Measurements from ENCODE around the gene RAB11FIP5. TPM values are rescaled to one million over a fixed set of nuclear protein-coding genes. Genes with fewer than 3 reads are reported as not detected.

The RAB11FIP5 gene
- total and polyA plus RNA-seq, 10 of the 15 experiments (the other 5 are each of a cell fraction or from before 2014, with no cell fraction given), result 0.03 to 0.20 (median 0.06) TPM; not detected in 6

DNA sequence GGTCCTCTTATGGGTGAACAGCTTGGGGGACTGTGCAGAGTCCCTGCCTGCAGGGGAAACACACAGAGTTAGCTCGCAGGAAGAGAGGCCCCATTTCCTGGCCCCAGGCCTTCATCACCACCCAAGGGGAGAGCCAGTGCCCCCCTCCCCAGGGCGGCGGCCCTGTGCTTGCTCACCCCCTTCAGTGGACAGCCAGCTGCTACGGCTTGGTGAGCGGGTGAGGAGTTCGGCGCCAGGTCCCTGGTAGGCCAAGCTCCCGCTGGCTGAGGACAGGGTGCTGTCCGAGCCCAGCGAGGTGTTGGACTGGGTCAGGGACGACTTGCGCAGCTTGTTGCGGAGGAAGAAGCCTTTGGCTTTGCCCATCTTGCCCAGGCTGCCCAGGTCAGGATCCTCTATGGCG, 24.0 kb downstream of the RAB11FIP5 start:
- in situ Hi-C loops (cut with MboI) (loop anchor here (5.0 kb wide), 1 partner anchor 74 kb away; no protein-coding TSS in a partner anchor), intact Hi-C loops (cut with micrococcal nuclease; ENCODE audit: unreplicated experiment) (no loop called here)
- WGBS (ENCODE audit: insufficient coverage, insufficient replicate concordance, low lambda C conversion rate, missing lambda C conversion rate), result 59% methylated on average over 13 of the region's 14 CpGs
- ChIA-PET SMC1A (ENCODE audit: uncharacterized antibody, unreplicated experiment) (no interaction called here), CTCF (interaction anchor here (3.1 kb wide), 1 partner anchor 88 kb away, joined by 18 read pairs; no protein-coding TSS in a partner anchor), POLR2A (no interaction called here), RAD21 (ENCODE audit: unreplicated experiment) (no interaction called here)
- TF ChIP-seq ZNF622 (IDR thresholded peaks at IDR 0.05), result no peak
- TF ChIP-seq DPF2 (IDR thresholded peaks at IDR 0.05), result no peak
- no peak for TF ChIP-seq EZH2 (IDR thresholded peaks at IDR 0.05; ENCODE audit: borderline replicate concordance, control insufficient read depth, low read depth, low read length)
- no peak for TF ChIP-seq LARP7 (IDR thresholded peaks at IDR 0.05)
- TF ChIP-seq NR2F1 (conservative IDR thresholded peaks at IDR 0.05), result no peak
- no peak for TF ChIP-seq RAD21 (IDR thresholded peaks at IDR 0.05; ENCODE audit: insufficient read depth, low read depth, low read length)
- Histone ChIP-seq H3K79me2 (ENCODE audit: control insufficient read depth, insufficient read depth, low read length) (no peaks in the 10 kb centered on the region), H3K27ac (ENCODE audit: control insufficient read depth, insufficient read depth) (no peak overlapping the region), H3K9ac (ENCODE audit: control insufficient read depth, insufficient read depth, low read length) (no peak overlapping the region), H3K27me3 (replicated peaks in 1 of 2; ENCODE audit: control insufficient read depth in 2 of 2, insufficient read depth in 2 of 2, low read length in 1 of 2) (peaks cover 0 to 1% of the 10 kb centered on the region in 2 experiments; a peak in 2 of 4 replicates), H4K20me1 (ENCODE audit: control insufficient read depth, insufficient read depth) (no peaks in the 10 kb centered on the region; the same call in 1 of the 2 replicates), H3K4me1 (ENCODE audit: control insufficient read depth, insufficient read depth, low read length) (no peaks in the 10 kb centered on the region; the same call in 1 of the 2 replicates), H2AFZ (ENCODE audit: control insufficient read depth, low read depth, low read length) (no peak overlapping the region), H3K9me3 (replicated peaks; ENCODE audit: control insufficient read depth, insufficient read depth, low read length) (no peaks in the 10 kb centered on the region), H3K4me3 (no peak overlapping the region), H3K36me3 (ENCODE audit: control insufficient read depth in 2 of 2, insufficient read depth in 2 of 2, low read length in 1 of 2) (no peaks in the 10 kb centered on the region), H3K4me2 (ENCODE audit: control insufficient read depth, insufficient read depth) (no peak overlapping the region)
- no peak for FAIRE-seq
- ATAC-seq, result no peak
- DNase-seq (ENCODE audit: low read depth, low spot score), result no peak
- no TSS peak for BruUV-seq (replicated peaks)

GRCh38 chr2:73088211-73088610, 24.5 kb downstream of the RAB11FIP5 start:
- in situ Hi-C loops (cut with MboI) (loop anchor here (5.0 kb wide), 1 partner anchor 74 kb away; no protein-coding TSS in a partner anchor), intact Hi-C loops (cut with micrococcal nuclease; ENCODE audit: unreplicated experiment) (no loop called here)

More at GRCh38 chr2:73088211-73088610, 24.5 kb downstream of the RAB11FIP5 start:
- no peak overlapping the region for H3K4me3 ChIP-seq
- H4K20me1 ChIP-seq (ENCODE audit: control insufficient read depth, insufficient read depth), result no peaks in the 10 kb centered on the region; the same call in 1 of the 2 replicates
- ChIA-PET CTCF (interaction anchor here (1.4 to 4.0 kb wide), 3 partner anchors 75 to 124 kb away, joined by 5 to 30 read pairs (median 18); no protein-coding TSS in a partner anchor), RAD21 (ENCODE audit: unreplicated experiment) (interaction anchor here (1.1 kb wide), 1 partner anchor 124 kb away, joined by 3 read pairs; no protein-coding TSS in a partner anchor), POLR2A (no interaction called here), SMC1A (ENCODE audit: uncharacterized antibody, unreplicated experiment) (no interaction called here)
- no peak for DNase-seq (ENCODE audit: low read depth, low spot score)
- TF ChIP-seq MXI1 (IDR thresholded peaks at IDR 0.05; ENCODE audit: low read depth, low read length) (no peak), LARP7 (IDR thresholded peaks at IDR 0.05) (no peak), YBX1 (IDR thresholded peaks at IDR 0.05) (no peak), TBL1XR1 (IDR thresholded peaks at IDR 0.05; ENCODE audit: low read depth, low read length) (no peak), HDGF (IDR thresholded peaks at IDR 0.05) (no peak), POU2F2 (IDR thresholded peaks at IDR 0.05; ENCODE audit: borderline replicate concordance, low read depth, low read length) (no peak), CBX5 (IDR thresholded peaks at IDR 0.05; ENCODE audit: low read depth) (no peak), ZNF217 (IDR thresholded peaks at IDR 0.05) (no peak), FOXM1 (IDR thresholded peaks at IDR 0.05; ENCODE audit: low read depth, low read length) (no peak)
- TF ChIP-seq, protein P1, sequence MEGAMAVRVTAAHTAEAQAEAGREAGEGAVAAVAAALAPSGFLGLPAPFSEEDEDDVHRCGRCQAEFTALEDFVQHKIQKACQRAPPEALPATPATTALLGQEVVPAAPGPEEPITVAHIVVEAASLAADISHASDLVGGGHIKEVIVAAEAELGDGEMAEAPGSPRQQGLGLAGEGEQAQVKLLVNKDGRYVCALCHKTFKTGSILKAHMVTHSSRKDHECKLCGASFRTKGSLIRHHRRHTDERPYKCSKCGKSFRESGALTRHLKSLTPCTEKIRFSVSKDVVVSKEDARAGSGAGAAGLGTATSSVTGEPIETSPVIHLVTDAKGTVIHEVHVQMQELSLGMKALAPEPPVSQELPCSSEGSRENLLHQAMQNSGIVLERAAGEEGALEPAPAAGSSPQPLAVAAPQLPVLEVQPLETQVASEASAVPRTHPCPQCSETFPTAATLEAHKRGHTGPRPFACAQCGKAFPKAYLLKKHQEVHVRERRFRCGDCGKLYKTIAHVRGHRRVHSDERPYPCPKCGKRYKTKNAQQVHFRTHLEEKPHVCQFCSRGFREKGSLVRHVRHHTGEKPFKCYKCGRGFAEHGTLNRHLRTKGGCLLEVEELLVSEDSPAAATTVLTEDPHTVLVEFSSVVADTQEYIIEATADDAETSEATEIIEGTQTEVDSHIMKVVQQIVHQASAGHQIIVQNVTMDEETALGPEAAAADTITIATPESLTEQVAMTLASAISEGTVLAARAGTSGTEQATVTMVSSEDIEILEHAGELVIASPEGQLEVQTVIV (IDR thresholded peaks at IDR 0.05; ENCODE audit: borderline replicate concordance, partially characterized antibody), result no peak
- 56% methylated on average over 12 of the region's 12 CpGs for WGBS (ENCODE audit: insufficient coverage, insufficient replicate concordance, low lambda C conversion rate, missing lambda C conversion rate)
- H3K27ac ChIP-seq (ENCODE audit: control insufficient read depth, insufficient read depth), result no peak overlapping the region
- H3K9ac ChIP-seq (ENCODE audit: control insufficient read depth, insufficient read depth, low read length), result no peak overlapping the region
- no peak for FAIRE-seq
- no TSS peak for BruUV-seq (replicated peaks)
- no peak for ATAC-seq
- H3K36me3 ChIP-seq (ENCODE audit: control insufficient read depth in 2 of 2, insufficient read depth in 2 of 2, low read length in 1 of 2), result no peaks in the 10 kb centered on the region
- no peaks in the 10 kb centered on the region for H3K79me2 ChIP-seq (ENCODE audit: control insufficient read depth, insufficient read depth, low read length)
- no peaks in the 10 kb centered on the region; the same call in 1 of the 2 replicates for H3K4me1 ChIP-seq (ENCODE audit: control insufficient read depth, insufficient read depth, low read length)
- H3K4me2 ChIP-seq (ENCODE audit: control insufficient read depth, insufficient read depth), result no peak overlapping the region
- H3K9me3 ChIP-seq (replicated peaks; ENCODE audit: control insufficient read depth, insufficient read depth, low read length), result no peaks in the 10 kb centered on the region
- H3K27me3 ChIP-seq (replicated peaks in 1 of 2; ENCODE audit: control insufficient read depth in 2 of 2, insufficient read depth in 2 of 2, low read length in 1 of 2), result peaks cover 0 to 1% of the 10 kb centered on the region in 2 experiments; a peak in 2 of 4 replicates
- H2AFZ ChIP-seq (ENCODE audit: control insufficient read depth, low read depth, low read length), result no peak overlapping the region
